Hippocampal formation (tissue), 2 donors: Measurements from ENCODE around the gene ATG4B.
"Not testable (repeated sequence)": the region's sequence is repeated elsewhere in the genome, so short reads cannot be mapped to it uniquely, and the experiment has no call there.

ENCODE experiments used
- DNase-seq, 2 donors: peaks; one replicate each; lab custom pipeline; 2025; lab: John Stamatoyannopoulos, UW

The ATG4B gene

GRCh38 chr2:241637018-241637794 is at the start of gene ATG4B, which contains the start of gene THAP4:
Gene ATG4B (plus strand): TSS chr2:241637693. CDS start chr2:241637715, 22 bp downstream.
Gene THAP4 (minus strand): TSS chr2:241637158. CDS start chr2:241637017, 141 bp downstream.
- peak; percentile 81 to 85 for DNase-seq

GRCh38 chr2:241589863-241590262 is 47.6 kb upstream of the ATG4B start:
- not testable (repeated sequence) for DNase-seq

- not testable (repeated sequence) for DNase-seq
Observed at GRCh38 chr2:241590496-241591455, 46.7 kb upstream of the ATG4B start.

- no peak for DNase-seq
Observed at GRCh38 chr2:241592126-241592845, 45.2 kb upstream of the ATG4B start.

- no peak for DNase-seq
Observed at GRCh38 chr2:241593271-241593670, 44.2 kb upstream of the ATG4B start.

GRCh38 chr2:241595600-241596140 is 41.8 kb upstream of the ATG4B start:
- DNase-seq: no peak

- no peak for DNase-seq
Observed at GRCh38 chr2:241597561-241597960, 39.9 kb upstream of the ATG4B start.

- no peak for DNase-seq
Observed at GRCh38 chr2:241598061-241598460, 39.4 kb upstream of the ATG4B start.

- DNase-seq: no peak
Observed at GRCh38 chr2:241598487-241598886, 39.0 kb upstream of the ATG4B start.

GRCh38 chr2:241599615-241600014 is 37.9 kb upstream of the ATG4B start:
- DNase-seq: no peak

GRCh38 chr2:241601841-241602240 is 35.7 kb upstream of the ATG4B start:
- DNase-seq: no peak

- DNase-seq: no peak
Observed at GRCh38 chr2:241602720-241603119, 34.8 kb upstream of the ATG4B start.

GRCh38 chr2:241603686-241604085 is 33.8 kb upstream of the ATG4B start:
- DNase-seq: no peak

- no peak for DNase-seq
Observed at GRCh38 chr2:241606186-241606585, 31.3 kb upstream of the ATG4B start.

GRCh38 chr2:241607162-241607885 is 30.2 kb upstream of the ATG4B start:
- DNase-seq: no peak

- DNase-seq: no peak
Observed at GRCh38 chr2:241608881-241609280, 28.6 kb upstream of the ATG4B start.

- peak; percentile 38 to 61 for DNase-seq
Observed at GRCh38 chr2:241609859-241610793, 27.4 kb upstream of the ATG4B start.

GRCh38 chr2:241611062-241611461 is 26.4 kb upstream of the ATG4B start:
- no peak for DNase-seq

- DNase-seq: no peak
Observed at GRCh38 chr2:241612156-241613016, 25.1 kb upstream of the ATG4B start.
